Uterus (tissue), 4 donors: ENCODE data around the gene ACSF3. TPM values are rescaled to one million over a fixed set of nuclear protein-coding genes. Genes with fewer than 3 reads are reported as not detected.

ENCODE experiments used
- DNase-seq, 2 donors: peaks; one replicate each; pipeline ENCODE4 v3.0.0-alpha.2; 2019 to 2020
- H3K27ac ChIP-seq, 2 donors: fragments of 200-600 bp; sonication (generic); 1 replicate in 1 of 2; 2 replicates in 1 of 2; pipeline ENCODE4 v1.5.1; 2016 to 2018
- H3K27me3 ChIP-seq, 2 donors: fragments of 200-600 bp; sonication (generic); one replicate each; pipeline ENCODE4 v1.5.1; 2018 to 2019; ENCODE audit warnings: control low read depth in 1 of 2
- H3K36me3 ChIP-seq, 2 donors: fragments of 200-600 bp; sonication (generic); one replicate each; pipeline ENCODE4 v1.5.1; 2019; ENCODE audit warnings: control low read depth in 1 of 2
- H3K4me1 ChIP-seq, 2 donors: fragments of 200-600 bp; sonication (generic); one replicate each; pipeline ENCODE4 v1.5.1; 2018 to 2019; ENCODE audit warnings: control low read depth in 1 of 2
- H3K4me3 ChIP-seq, 2 donors: fragments of 200-600 bp; sonication (generic); 1 replicate in 1 of 2; 2 replicates in 1 of 2; pipeline ENCODE4 v1.5.1; 2018 to 2019; ENCODE audit warnings: mild to moderate bottlenecking in 1 of 2
- H3K9me3 ChIP-seq, 2 donors: fragments of 200-600 bp; sonication (generic); one replicate each; pipeline ENCODE4 v1.5.1; 2019; ENCODE audit warnings: control low read depth in 1 of 2
- CTCF ChIP-seq, 4 experiments: fragments of 200-600 bp in 2 of 4; fragments of 450-650 bp in 2 of 4; sonication (generic) in 2 of 4; IDR thresholded peaks; one replicate each; pipeline ENCODE4 v1.5.1; 2016 to 2019; ENCODE audit warnings: antibody characterized with exemption in 4 of 4, mild to moderate bottlenecking in 2 of 4, moderate library complexity in 1 of 4
- POLR2A ChIP-seq, 2 donors: fragments of 450-650 bp; IDR thresholded peaks; one replicate each; pipeline ENCODE4 v1.6.1; 2016; ENCODE audit warnings: antibody characterized with exemption in 2 of 2, mild to moderate bottlenecking in 1 of 2, moderate library complexity in 1 of 2
- intact Hi-C: fragments of 100-400 bp; cut with DNase I; formaldehyde crosslinking; loops from one replicate; pipeline ENCODE4 v1.15.1; 2023; ENCODE audit warnings: low total_unique reads
- total RNA-seq, 4 donors: library from RNA; depleted of rRNA in 3 of 4; stranded (reverse); fragments of >200 nt in 3 of 4; gene quantifications; one replicate each; pipeline versions ENCODE4 v1.1.0 to v1.2.4, GENCODE V29; 2014 to 2023
- donor health status: DM: yes; HTN: yes; CAD: no.

The ACSF3 gene
- total RNA-seq, 4 donors from 2014 or later, result 7.4 to 39.0 (median 18.2) TPM

GRCh38 chr16:89130448-89130847 is 36.8 kb downstream of the ACSF3 start:
- Histone ChIP-seq H3K9me3 (no peaks in the 10 kb centered on the region), H3K27me3 (no peaks in the 10 kb centered on the region), H3K4me3 (no peak overlapping the region), H3K36me3 (no peaks in the 10 kb centered on the region), H3K27ac (no peak overlapping the region), H3K4me1 (no peaks in the 10 kb centered on the region)
- intact Hi-C loops, result no loop called here
- TF ChIP-seq CTCF (IDR thresholded peaks at IDR 0.05), result no peak
- no peak for TF ChIP-seq POLR2A (IDR thresholded peaks at IDR 0.05)
- no peak for DNase-seq

- TF ChIP-seq POLR2A (IDR thresholded peaks at IDR 0.05), result no peak
- no peak for TF ChIP-seq CTCF (IDR thresholded peaks at IDR 0.05)
- intact Hi-C loops, result no loop called here
- no peak for DNase-seq
- Histone ChIP-seq H3K9me3 (no peaks in the 10 kb centered on the region), H3K4me3 (no peak overlapping the region), H3K4me1 (no peaks in the 10 kb centered on the region), H3K27ac (no peak overlapping the region), H3K27me3 (no peaks in the 10 kb centered on the region), H3K36me3 (no peaks in the 10 kb centered on the region)
Observed at GRCh38 chr16:89131783-89132182, 38.1 kb downstream of the ACSF3 start.

- Histone ChIP-seq H3K4me3 (no peak overlapping the region), H3K4me1 (no peaks in the 10 kb centered on the region), H3K9me3 (no peaks in the 10 kb centered on the region), H3K36me3 (no peaks in the 10 kb centered on the region), H3K27me3 (no peaks in the 10 kb centered on the region), H3K27ac (no peak overlapping the region)
- intact Hi-C loops, result no loop called here
- no peak for DNase-seq
- TF ChIP-seq CTCF (IDR thresholded peaks at IDR 0.05), result no peak
- no peak for TF ChIP-seq POLR2A (IDR thresholded peaks at IDR 0.05)
Observed at GRCh38 chr16:89132194-89133005, 38.7 kb downstream of the ACSF3 start.

GRCh38 chr16:89133457-89134127 is 39.9 kb downstream of the ACSF3 start:
- Histone ChIP-seq H3K27ac (no peak overlapping the region), H3K36me3 (no peaks in the 10 kb centered on the region), H3K4me3 (no peak overlapping the region), H3K27me3 (no peaks in the 10 kb centered on the region), H3K4me1 (no peaks in the 10 kb centered on the region), H3K9me3 (no peaks in the 10 kb centered on the region)
- DNase-seq, result no peak
- intact Hi-C loops, result no loop called here
- TF ChIP-seq CTCF (IDR thresholded peaks at IDR 0.05) (no peak), POLR2A (IDR thresholded peaks at IDR 0.05) (no peak)

- intact Hi-C loops, result no loop called here
- Histone ChIP-seq H3K36me3 (no peaks in the 10 kb centered on the region), H3K9me3 (no peaks in the 10 kb centered on the region), H3K27ac (no peak overlapping the region), H3K27me3 (no peaks in the 10 kb centered on the region), H3K4me1 (no peaks in the 10 kb centered on the region), H3K4me3 (no peak overlapping the region)
- DNase-seq, result no peak
- TF ChIP-seq POLR2A (IDR thresholded peaks at IDR 0.05), result no peak
- no peak for TF ChIP-seq CTCF (IDR thresholded peaks at IDR 0.05)
Observed at GRCh38 chr16:89134269-89134668, 40.6 kb downstream of the ACSF3 start.
